HCT116 (cell line): ENCODE data around the gene GMDS. TPM values are rescaled to one million over a fixed set of nuclear protein-coding genes. Genes with fewer than 3 reads are reported as not detected.

Experiments used
- ATAC-seq: fragments of 200-7000 bp; cut with Tn5 transposase; 2 replicates; pipeline ENCODE4 v1.9.1; 2020; ENCODE audit warnings: mild to moderate bottlenecking, moderate library complexity
- BruUV-seq: library from RNA; stranded (reverse); fragments of 400-500 nt; replicated peaks from 2 replicates; lab custom pipeline; 2021; lab: Mats Ljungman, UMichigan
- CTCF ChIA-PET: fragments of 300-600 bp; sonication (Branson Sonifier 250); formaldehyde crosslinking; loops from one replicate; lab custom pipeline; 2021; ENCODE audit warnings: antibody characterized with exemption; lab: Charles Lee
- POLR2A ChIA-PET: fragments of 300-600, 350-600 bp; sonication (Branson Sonifier 250); formaldehyde crosslinking; loops from one replicate; lab custom pipeline; 2021; ENCODE audit warnings: antibody characterized with exemption; lab: Charles Lee
- RAD21 ChIA-PET, 2 experiments: fragments of 300-600 bp; sonication (Branson Sonifier 250); formaldehyde crosslinking; loops; one replicate each; lab custom pipeline; 2023; ENCODE audit warnings: low total read pairs in 2 of 2; ENCODE audit not compliant: uncharacterized antibody in 2 of 2, unreplicated experiment in 2 of 2, low non-redundant PET in 1 of 2; lab: Charles Lee
- DNase-seq: peaks from one replicate; pipeline ENCODE4 v3.0.0-alpha.2; 2010; ENCODE audit warnings: low read depth, low spot score
- H2AFZ ChIP-seq: fragments of 200-600 bp; shearing (Covaris generic), sonication (generic); 2 replicates; pipeline ENCODE4 v1.6.1; 2017; ENCODE audit warnings: low read depth, mixed run types, mixed read lengths, antibody characterized with exemption, low read length; ENCODE audit not compliant: poor library complexity, severe bottlenecking
- H3K27ac ChIP-seq: 2 replicates; pipeline ENCODE4 v1.5.1; 2012; ENCODE audit warnings: low read depth, low read length
- H3K27me3 ChIP-seq: fragments of 200-600 bp; sonication (generic); 2 replicates; pipeline ENCODE4 v1.6.1; 2016; ENCODE audit warnings: mixed run types, low read length, mixed read lengths; ENCODE audit not compliant: insufficient read depth
- H3K36me3 ChIP-seq, 2 experiments: fragments of 200-500 bp in 1 of 2; fragments of 200-600 bp in 1 of 2; sonication (Bioruptor generic) in 1 of 2; sonication (generic) in 1 of 2; 2 replicates each; pipeline versions ENCODE4 v1.5.1 to v1.6.1; 2014 to 2016; ENCODE audit warnings: low read length in 2 of 2, inconsistent platforms in 1 of 2, mixed read lengths in 1 of 2, mixed run types in 1 of 2; ENCODE audit not compliant: insufficient read depth in 2 of 2, control insufficient read depth in 1 of 2
- H3K4me1 ChIP-seq, 2 experiments: fragments of 200-600 bp in 1 of 2; sonication (generic) in 1 of 2; 2 replicates each; pipeline versions ENCODE4 v1.5.1 to v1.6.1; 2012 to 2017; ENCODE audit warnings: low read length in 2 of 2, inconsistent platforms in 1 of 2, mild to moderate bottlenecking in 1 of 2, mixed read lengths in 1 of 2, mixed run types in 1 of 2, moderate library complexity in 1 of 2; ENCODE audit not compliant: insufficient read depth in 2 of 2, control insufficient read depth in 1 of 2
- H3K4me2 ChIP-seq: fragments of 200-600 bp; sonication (generic); 2 replicates; pipeline ENCODE4 v1.6.1; 2017; ENCODE audit warnings: mixed run types, low read length, mixed read lengths
- H3K4me3 ChIP-seq, 2 experiments: fragments of 200-600 bp in 1 of 2; sonication (generic) in 1 of 2; replicated peaks in 1 of 2; 2 replicates each; pipeline ENCODE4 v1.5.1; 2011 to 2016; ENCODE audit warnings: low read length in 2 of 2, control low read depth in 1 of 2, low read depth in 1 of 2, mild to moderate bottlenecking in 1 of 2, mixed read lengths in 1 of 2, mixed run types in 1 of 2
- H3K79me2 ChIP-seq: fragments of 200-600 bp; sonication (generic); 2 replicates; pipeline ENCODE4 v1.6.1; 2017; ENCODE audit warnings: mild to moderate bottlenecking, mixed run types, low read length, moderate library complexity, mixed read lengths; ENCODE audit not compliant: insufficient read depth
- H3K9ac ChIP-seq: fragments of 200-600 bp; sonication (generic); 2 replicates; pipeline ENCODE4 v1.6.1; 2016; ENCODE audit warnings: low read length, mixed read lengths
- H3K9me2 ChIP-seq: fragments of 200-600 bp; sonication (generic), shearing (Covaris generic); 2 replicates; pipeline ENCODE4 v1.6.1; 2017; ENCODE audit warnings: mixed run types, mild to moderate bottlenecking, moderate library complexity; ENCODE audit not compliant: insufficient read depth
- H3K9me3 ChIP-seq, 2 experiments: fragments of 200-500 bp in 1 of 2; fragments of 200-600 bp in 1 of 2; sonication (Bioruptor generic) in 1 of 2; sonication (generic) in 1 of 2; 2 replicates each; pipeline ENCODE4 v1.6.1; 2014 to 2017; ENCODE audit warnings: low read length in 2 of 2, mixed read lengths in 2 of 2, inconsistent platforms in 1 of 2, low read depth in 1 of 2, mild to moderate bottlenecking in 1 of 2, mixed run types in 1 of 2, moderate library complexity in 1 of 2; ENCODE audit not compliant: control insufficient read depth in 1 of 2, insufficient read depth in 1 of 2
- H4K20me1 ChIP-seq: fragments of 200-600 bp; sonication (generic), shearing (Covaris generic); 2 replicates; pipeline ENCODE4 v1.6.1; 2017; ENCODE audit warnings: mixed run types, mild to moderate bottlenecking, moderate library complexity; ENCODE audit not compliant: insufficient read depth
- EGR1 ChIP-seq: IDR thresholded peaks from 2 replicates; pipeline ENCODE4 v1.6.1; 2012; ENCODE audit warnings: low read depth
- ELF1 ChIP-seq: IDR thresholded peaks from 2 replicates; pipeline ENCODE4 v1.6.1; 2012; ENCODE audit warnings: low read depth, borderline replicate concordance
- FOSL1 ChIP-seq: IDR thresholded peaks from 2 replicates; pipeline ENCODE4 v1.6.1; 2012; ENCODE audit warnings: low read depth
- JUND ChIP-seq: IDR thresholded peaks from 2 replicates; pipeline ENCODE4 v1.6.1; 2012
- POLR2A ChIP-seq: IDR thresholded peaks from 2 replicates; pipeline ENCODE4 v1.7.0; 2011; ENCODE audit warnings: borderline replicate concordance; ENCODE audit not compliant: insufficient read depth, insufficient read length; ENCODE audit errors: extremely low read depth
- POLR2AphosphoS5 ChIP-seq: IDR thresholded peaks from 2 replicates; pipeline ENCODE4 v1.6.1; 2011; ENCODE audit warnings: mild to moderate bottlenecking, low read depth, low read length, moderate library complexity
- RAD21 ChIP-seq: IDR thresholded peaks from 2 replicates; pipeline ENCODE4 v1.6.1; 2012; ENCODE audit warnings: low read depth, mild to moderate bottlenecking
- SIN3A ChIP-seq: IDR thresholded peaks from 2 replicates; pipeline ENCODE4 v1.6.1; 2012; ENCODE audit warnings: low read depth
- TCF7L2 ChIP-seq: IDR thresholded peaks from 2 replicates; pipeline ENCODE4 v1.7.0; 2011; ENCODE audit warnings: borderline replicate concordance, inconsistent platforms; ENCODE audit not compliant: insufficient read depth, insufficient read length; ENCODE audit errors: extremely low read depth
- ZFX ChIP-seq: fragments of 450-650 bp; IDR thresholded peaks from 2 replicates; pipeline ENCODE4 v1.6.1; 2017
- intact Hi-C: fragments of 100-400 bp; cut with micrococcal nuclease; formaldehyde crosslinking; loops from 2 replicates; pipeline ENCODE4 v1.10.0; 2022
- total RNA-seq: library from RNA; stranded (reverse); gene quantifications from one replicate; pipeline ENCODE4 v1.2.1, GENCODE V29; 2021; ENCODE audit not compliant: unreplicated experiment
- TF ChIP-seq, protein P1 (sequence below), 3 experiments: fragments of 200-600 bp in 1 of 3; sonication (generic) in 1 of 3; IDR thresholded peaks in 2 of 3; conservative IDR thresholded peaks in 1 of 3; 2 replicates each; pipeline ENCODE4 v1.5.1; 2012 to 2017; ENCODE audit warnings: low read depth in 2 of 3, low read length in 2 of 3, antibody characterized with exemption in 1 of 3, borderline replicate concordance in 1 of 3, control low read depth in 1 of 3, mild to moderate bottlenecking in 1 of 3, mixed read lengths in 1 of 3, mixed run types in 1 of 3, moderate library complexity in 1 of 3; ENCODE audit not compliant: insufficient read depth in 1 of 3
- TF ChIP-seq, protein P2 (sequence below): IDR thresholded peaks from 2 replicates; pipeline ENCODE4 v1.6.1; 2012
- TF ChIP-seq, protein P3 (sequence below): IDR thresholded peaks from 2 replicates; pipeline ENCODE4 v1.6.1; 2012

GMDS gene
- total RNA-seq, 1 experiment from 2014 or later = 34.4 TPM

DNA sequence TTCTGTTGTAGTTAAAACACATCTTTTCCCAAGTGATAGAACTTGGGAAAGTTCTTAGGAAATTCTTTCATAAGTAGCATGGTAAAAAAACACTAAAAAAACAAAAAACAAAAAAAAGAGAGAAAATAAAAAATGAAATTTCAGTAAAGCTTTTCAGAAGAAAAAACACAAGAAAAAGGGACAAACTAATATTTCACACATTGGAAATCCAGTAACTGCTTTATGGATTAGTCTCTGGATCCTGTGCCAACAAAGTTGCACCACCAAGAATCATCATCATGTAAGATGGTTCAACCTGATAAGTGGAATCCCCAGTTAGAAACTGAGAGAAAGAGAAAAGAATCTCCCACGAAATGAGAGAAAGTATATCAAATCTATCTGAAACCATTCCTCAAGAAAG lies 144.2 kb downstream of the GMDS start:
- no peaks in the 10 kb centered on the region for H3K9me2 ChIP-seq
- BruUV-seq = no TSS peak
- no peak for TF ChIP-seq FOSL1
- no peak for TF ChIP-seq SIN3A
- TF ChIP-seq, protein P1, sequence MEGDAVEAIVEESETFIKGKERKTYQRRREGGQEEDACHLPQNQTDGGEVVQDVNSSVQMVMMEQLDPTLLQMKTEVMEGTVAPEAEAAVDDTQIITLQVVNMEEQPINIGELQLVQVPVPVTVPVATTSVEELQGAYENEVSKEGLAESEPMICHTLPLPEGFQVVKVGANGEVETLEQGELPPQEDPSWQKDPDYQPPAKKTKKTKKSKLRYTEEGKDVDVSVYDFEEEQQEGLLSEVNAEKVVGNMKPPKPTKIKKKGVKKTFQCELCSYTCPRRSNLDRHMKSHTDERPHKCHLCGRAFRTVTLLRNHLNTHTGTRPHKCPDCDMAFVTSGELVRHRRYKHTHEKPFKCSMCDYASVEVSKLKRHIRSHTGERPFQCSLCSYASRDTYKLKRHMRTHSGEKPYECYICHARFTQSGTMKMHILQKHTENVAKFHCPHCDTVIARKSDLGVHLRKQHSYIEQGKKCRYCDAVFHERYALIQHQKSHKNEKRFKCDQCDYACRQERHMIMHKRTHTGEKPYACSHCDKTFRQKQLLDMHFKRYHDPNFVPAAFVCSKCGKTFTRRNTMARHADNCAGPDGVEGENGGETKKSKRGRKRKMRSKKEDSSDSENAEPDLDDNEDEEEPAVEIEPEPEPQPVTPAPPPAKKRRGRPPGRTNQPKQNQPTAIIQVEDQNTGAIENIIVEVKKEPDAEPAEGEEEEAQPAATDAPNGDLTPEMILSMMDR (IDR thresholded peaks at IDR 0.05 in 2 of 3, conservative IDR thresholded peaks at IDR 0.05 in 1 of 3; ENCODE audit: borderline replicate concordance in 1 of 3, insufficient read depth in 1 of 3, low read depth in 2 of 3, low read length in 2 of 3) = no peak
- TF ChIP-seq, protein P2, sequence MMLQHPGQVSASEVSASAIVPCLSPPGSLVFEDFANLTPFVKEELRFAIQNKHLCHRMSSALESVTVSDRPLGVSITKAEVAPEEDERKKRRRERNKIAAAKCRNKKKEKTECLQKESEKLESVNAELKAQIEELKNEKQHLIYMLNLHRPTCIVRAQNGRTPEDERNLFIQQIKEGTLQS = no peak
- TF ChIP-seq, protein P3, sequence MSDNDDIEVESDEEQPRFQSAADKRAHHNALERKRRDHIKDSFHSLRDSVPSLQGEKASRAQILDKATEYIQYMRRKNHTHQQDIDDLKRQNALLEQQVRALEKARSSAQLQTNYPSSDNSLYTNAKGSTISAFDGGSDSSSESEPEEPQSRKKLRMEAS = no peak
- TF ChIP-seq ELF1 = no peak
- no peak for TF ChIP-seq TCF7L2
- TF ChIP-seq EGR1 = no peak
- no peak for TF ChIP-seq JUND
- TF ChIP-seq RAD21 = no peak
- TF ChIP-seq POLR2AphosphoS5 = no peak
- TF ChIP-seq ZFX = no peak
- no peak for TF ChIP-seq POLR2A
- H2AFZ ChIP-seq = no peak overlapping the region
- no peaks in the 10 kb centered on the region for H3K79me2 ChIP-seq
- no peak overlapping the region for H3K4me2 ChIP-seq
- H4K20me1 ChIP-seq = no peaks in the 10 kb centered on the region
- ChIA-PET CTCF (no interaction called here), POLR2A (no interaction called here), RAD21 (no interaction called here)
- peaks cover 6 to 9% of the 10 kb centered on the region in 2 experiments; a peak in 3 of 4 replicates for H3K4me1 ChIP-seq
- no peaks in the 10 kb centered on the region for H3K36me3 ChIP-seq
- H3K27ac ChIP-seq = no peak overlapping the region
- no peaks in the 10 kb centered on the region for H3K9me3 ChIP-seq
- no peak overlapping the region for H3K4me3 ChIP-seq
- no peak for DNase-seq
- H3K9ac ChIP-seq = no peak overlapping the region
- no peaks in the 10 kb centered on the region for H3K27me3 ChIP-seq
- no peak for ATAC-seq
- intact Hi-C loops = loop anchor here (5.0 to 10.0 kb wide), 3 partner anchors 251 to 594 kb away; no protein-coding TSS in a partner anchor
